Stimulated activated CD4-positive, alpha-beta T cell treated with anti-CD3 and anti-CD28 coated beads, Interleukin-1b, Interleukin-23, amount 100 ng/mL, for 4 hours (primary cell): Measurements from ENCODE around the gene CFAP141.
A peak's percentile ranks its signal among the peaks of the same experiment; 100 is the strongest.
"Not testable (repeated sequence)": the region's sequence is repeated elsewhere in the genome, so short reads cannot be mapped to it uniquely, and the experiment has no call there.

Experiments
- DNase-seq, 2 donors: peaks; one replicate each; pipeline ENCODE4 v3.0.0-alpha.2; 2020; ENCODE audit warnings: low read depth in 2 of 2

The CFAP141 gene

DNA sequence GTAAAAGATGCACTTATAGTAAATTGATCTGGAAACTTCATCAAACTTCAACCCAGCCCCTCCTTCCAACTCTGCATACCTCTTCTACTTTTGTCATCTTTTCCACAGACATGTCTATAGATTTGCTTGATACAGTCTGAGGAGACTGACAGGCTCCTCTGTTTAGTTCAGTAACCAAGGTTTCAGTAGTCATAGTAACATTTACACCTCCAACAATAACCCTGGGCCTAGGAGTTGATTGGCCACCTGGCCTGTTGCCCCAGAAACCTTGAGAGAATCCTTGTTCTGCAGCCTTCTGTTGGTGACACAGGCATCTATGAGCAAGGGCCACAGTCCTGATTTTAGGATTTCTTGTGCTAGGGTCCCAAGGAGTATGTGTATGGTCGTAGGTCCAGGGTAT is at the start of gene CFAP141:
Gene CFAP141, minus strand, starts transcription at position 138 of the 400 bp plus-strand sequence. Its CDS starts 26 bp downstream, at position 112.
- DNase-seq: no peak

GRCh38 chr1:154253671-154254070 is 47.5 kb upstream of the CFAP141 start:
- no peak for DNase-seq

DNA sequence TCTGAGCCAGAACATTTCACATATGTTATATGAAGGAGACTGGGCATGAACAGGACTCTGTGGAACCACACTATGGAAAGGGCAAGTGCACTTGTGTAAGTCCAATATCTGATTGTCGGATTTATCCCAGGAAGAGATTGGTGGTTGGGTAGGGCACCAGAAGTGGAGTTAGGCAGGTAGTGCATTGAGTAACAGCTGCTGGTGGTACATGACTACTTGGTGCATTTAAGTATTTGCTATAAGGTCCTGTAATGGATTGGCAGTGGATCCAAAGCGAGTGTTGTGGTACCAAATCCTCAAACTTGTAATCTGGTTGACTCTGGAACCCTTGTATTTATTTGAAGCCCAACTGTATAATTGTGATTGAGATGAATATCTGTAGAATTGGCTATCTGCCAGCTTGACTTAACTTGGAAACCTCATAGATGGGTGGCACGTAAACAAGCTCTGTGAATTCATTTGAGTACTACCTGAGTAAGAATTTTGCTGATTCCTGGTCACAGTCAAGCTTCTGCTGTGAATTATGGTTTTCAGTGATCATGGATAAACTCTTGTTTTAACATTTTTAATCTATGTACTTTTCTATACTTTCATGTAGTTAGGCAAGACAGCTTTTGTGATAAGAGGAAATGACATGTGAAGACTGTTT is 35.7 kb upstream of the CFAP141 start:
- no peak for DNase-seq

GRCh38 chr1:154240294-154240833 is 34.2 kb upstream of the CFAP141 start:
- no peak for DNase-seq

DNA sequence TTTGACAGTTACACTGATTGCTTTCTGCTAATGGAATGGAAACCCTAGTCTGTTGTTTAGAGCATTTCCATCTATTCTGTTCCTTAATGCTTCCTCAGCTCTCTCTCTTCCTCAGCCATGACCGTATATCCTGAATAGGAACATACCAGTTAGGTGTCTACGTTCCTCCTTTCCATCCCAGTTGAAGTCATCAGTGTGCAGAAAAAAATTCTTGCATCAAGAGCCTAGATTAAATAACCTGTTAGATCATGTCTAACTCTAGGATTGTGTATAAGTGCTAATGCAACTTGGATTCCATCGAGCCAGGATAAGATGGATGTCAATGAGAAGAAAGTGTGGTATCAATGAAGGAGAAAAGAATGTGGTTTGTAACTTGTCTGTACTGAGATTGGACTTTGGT is 33.4 kb upstream of the CFAP141 start:
- DNase-seq: no peak

DNA sequence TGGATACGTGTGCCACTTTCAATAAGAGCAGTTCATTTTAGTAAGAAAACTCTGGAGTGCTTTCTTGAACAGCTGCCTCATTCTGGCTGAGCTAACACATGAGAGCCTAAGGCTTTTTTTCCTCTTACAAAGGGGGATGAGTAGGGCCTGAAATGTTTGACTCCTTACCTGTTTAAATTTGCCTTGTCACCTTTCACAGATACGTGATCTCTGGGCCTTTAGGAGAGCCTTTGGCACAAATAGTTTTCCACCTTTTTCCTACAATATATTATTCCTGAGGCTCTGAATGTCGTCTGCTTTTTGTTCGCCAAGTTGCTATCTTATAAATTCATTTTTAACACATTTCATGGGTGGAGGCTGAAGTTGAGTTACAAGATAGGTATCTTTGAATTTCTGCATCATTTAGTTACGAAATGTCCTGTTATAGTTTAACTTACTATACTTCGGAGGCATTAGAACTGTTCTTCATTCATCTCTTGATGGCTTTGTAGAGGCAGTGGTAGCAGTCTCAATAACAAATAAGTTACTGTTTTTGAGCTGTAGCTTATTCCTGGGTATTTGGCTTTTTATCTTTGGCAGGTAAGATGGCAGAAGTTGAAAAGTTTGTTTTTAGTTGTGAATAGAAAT is 31.9 kb upstream of the CFAP141 start:
- DNase-seq: no peak

- no peak for DNase-seq
Measured at GRCh38 chr1:154237435-154237834, 31.3 kb upstream of the CFAP141 start.

GRCh38 chr1:154236855-154237254 is 30.7 kb upstream of the CFAP141 start:
- no peak for DNase-seq

DNA sequence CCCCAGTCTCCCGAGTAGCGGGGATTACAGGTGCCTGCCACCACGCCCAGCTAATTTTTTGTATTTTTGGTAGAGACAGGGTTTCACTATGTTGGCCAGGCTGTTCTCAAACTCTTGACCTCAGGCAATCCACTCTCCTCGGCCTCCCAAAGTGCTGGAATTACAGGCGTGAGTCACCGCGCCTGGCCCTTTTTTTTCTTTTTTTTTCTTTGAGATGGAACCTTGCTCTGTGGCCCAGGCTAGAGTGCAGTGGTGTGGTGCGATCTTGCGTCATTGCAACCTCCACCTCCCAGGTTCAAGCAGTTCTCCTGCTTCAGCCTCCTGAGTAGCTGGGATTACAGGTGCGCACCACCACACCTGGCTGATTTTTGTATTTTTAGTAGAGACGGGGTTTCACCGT is 27.0 kb upstream of the CFAP141 start:
- DNase-seq: not testable (repeated sequence)

GRCh38 chr1:154231112-154231511 is 25.0 kb upstream of the CFAP141 start:
- DNase-seq: not testable (repeated sequence)

DNA sequence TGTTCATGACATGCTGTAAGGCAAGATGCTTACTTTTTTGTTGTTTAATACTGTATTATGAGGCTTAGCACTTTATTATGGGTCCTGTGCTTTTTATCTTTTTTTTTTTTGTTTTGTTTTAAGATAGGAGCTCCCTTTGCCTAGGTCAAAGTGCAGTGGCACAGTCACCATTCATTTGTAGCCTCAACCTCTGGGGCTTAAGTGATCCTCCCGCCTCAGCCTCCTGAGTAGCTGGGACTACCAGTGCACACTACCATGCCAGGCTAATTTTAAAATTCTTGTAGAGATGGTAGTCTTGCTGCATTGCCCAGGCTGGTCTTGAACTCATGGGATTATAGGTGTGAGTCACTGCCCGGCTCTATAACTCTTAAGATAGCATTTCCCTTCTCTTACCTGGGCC is 19.2 kb upstream of the CFAP141 start:
- DNase-seq: no peak

- no peak for DNase-seq
Measured at GRCh38 chr1:154223621-154224020, 17.5 kb upstream of the CFAP141 start.

DNA sequence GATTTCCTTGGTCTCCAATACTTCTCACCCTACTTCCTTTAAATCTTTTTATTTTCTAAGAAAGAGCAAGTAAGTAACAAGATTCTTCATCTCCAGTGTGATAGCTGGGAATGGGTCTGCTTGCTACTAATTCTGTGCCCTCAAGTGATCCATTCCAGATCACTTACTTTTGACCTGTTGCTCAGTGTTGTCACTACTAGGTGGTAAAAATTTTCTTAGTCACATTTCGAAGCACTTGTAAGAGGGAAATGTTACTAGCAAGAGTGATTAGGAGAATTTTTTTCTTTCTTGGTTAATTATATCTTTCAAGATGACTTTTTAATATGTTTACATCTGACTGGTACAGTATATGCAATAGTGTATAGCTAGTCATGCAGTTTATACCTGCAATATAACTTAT is 16.8 kb upstream of the CFAP141 start:
- no peak for DNase-seq

- no peak for DNase-seq
Measured at GRCh38 chr1:154222518-154222917, 16.4 kb upstream of the CFAP141 start.

- peak; percentile 58 to 66 for DNase-seq
Measured at GRCh38 chr1:154221278-154222001, 15.3 kb upstream of the CFAP141 start.

- DNase-seq: no peak
Measured at GRCh38 chr1:154220970-154221277, 14.8 kb upstream of the CFAP141 start.

DNA sequence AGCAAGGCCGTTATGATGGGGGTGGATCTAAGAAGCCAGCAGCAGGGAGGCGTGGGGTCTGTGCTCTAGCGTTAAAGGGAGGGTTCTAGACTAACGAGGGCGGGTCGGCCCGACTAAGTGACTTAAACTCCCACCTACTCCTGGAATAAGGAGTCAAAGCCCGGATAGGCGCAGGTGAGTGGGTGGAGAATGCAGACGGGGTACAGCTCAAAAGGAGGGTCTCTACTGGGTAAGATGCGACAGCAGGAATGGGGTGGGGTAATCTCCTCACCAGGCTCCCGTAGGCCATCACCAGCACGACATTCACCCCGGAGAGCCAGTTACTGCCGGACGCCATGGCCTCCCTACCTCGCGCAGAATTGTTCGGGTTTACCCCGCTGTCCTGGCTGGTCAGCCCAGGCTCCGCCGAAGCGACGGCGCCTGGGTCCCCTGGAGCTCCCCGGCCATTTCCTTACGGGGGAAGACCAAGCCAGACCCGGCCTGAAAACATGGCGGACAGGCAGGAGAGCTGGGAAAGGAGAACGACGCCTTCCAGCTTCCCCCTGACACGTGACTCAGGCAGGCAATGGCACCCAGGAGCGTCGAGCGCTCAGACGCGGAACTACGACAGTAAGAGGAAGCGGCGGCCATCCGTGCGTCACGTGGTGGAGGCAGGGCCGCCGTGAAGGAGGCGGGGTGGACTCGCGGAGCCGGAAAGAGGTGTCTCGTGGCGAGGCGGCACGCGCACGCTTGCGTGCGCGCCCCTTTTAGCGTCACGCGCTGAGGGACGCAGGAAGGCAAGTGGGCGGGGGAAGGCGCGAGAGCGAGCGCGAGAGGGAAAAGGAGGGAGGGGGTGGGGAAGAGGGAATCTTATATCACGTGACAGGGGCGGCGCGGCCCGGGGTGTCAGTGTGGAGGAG is 14.2 kb upstream of the CFAP141 start, which contains the start of gene UBAP2L:
Gene UBAP2L, plus strand, starts transcription at position 885 of the 899 bp plus-strand sequence. CDS start 4,169 bp downstream, outside the sequence.
- peak; percentile 94 to 96 for DNase-seq

DNA sequence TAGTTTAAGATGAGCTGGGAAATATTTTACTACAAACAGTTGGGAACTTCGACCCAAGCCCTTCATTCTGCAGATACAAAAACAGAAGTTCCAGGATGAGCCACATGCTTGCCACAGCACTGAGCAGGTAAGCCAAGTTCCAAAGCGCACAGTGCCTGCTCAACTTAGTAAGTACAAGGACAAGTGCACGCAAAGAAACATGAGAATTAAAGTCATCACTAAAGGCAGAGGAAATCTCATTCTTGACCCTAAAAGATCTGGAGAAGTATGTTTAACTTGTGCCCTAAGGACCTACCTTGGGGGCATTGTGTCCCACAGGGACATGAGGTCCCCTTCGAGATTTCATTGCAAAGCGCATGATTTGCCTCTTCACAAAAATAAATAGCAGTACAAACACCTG is 13.4 kb upstream of the CFAP141 start:
- no peak for DNase-seq

DNA sequence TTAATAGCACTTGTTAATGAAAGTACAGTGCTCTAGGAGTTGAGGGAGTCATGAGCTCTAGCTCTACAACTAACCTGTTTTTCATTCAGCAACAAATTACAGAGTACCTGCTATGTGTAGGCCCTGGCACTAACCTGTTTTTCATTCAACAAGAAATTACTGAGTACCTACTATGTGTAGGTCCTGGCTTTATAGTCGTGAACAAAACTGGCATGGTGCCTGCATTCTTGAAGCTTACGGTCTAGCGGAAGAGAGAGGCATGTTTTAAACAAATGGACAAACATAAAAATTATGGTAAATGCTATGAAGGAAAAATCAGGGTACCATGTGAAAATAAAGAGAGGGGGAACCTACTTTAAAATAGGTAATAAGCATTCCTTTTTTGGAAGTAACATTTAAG is 12.4 kb upstream of the CFAP141 start:
- DNase-seq: no peak

DNA sequence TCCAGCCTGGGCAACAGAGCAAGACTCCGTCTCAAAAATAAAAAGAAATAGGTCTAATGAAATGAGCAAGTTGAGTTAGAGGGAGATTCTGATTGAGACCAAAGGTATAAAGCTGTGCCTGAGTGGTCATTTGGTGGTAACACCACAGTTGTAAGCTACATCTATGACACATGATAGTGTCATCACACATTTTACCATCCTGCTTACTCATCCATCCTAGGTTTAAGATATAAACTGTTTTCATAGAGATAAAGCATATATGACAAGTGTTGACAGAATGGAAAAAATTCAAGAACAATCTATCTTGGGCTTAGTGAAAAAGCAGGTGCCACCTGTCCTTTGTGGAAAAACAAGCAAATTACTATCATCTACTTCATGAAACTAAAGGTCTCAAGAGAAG is 7.1 kb upstream of the CFAP141 start:
- DNase-seq: no peak

DNA sequence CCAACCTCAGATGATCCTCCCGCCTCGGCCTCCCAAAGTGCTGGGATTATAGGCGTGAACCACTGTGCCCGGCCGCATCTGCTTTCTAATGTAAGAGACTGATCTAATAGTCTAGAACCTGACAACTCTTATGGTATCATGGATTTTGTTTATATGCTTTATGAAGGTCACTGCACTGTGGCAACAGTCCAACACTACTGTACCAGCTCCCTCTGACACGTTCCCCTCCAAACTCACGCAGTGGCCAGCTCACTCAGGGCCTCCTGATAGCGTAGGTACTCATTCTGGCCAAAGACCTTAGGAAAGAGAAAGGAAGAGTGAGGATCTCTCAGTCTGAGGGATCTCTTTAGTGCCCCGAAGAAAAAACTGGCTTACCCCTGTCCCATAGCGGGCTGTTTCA is 6.0 kb upstream of the CFAP141 start:
- no peak for DNase-seq
